ENCODE results near the gene ERBB3.

ERBB3 gene

GRCh38 chr12:56081393-56082347 lies 1.7 kb downstream of the ERBB3 start:
- Histone ChIP-seq H3K4me1 (ENCODE audit: insufficient read depth, low read length) (peaks cover 9% of the 10 kb centered on the region), H3K36me3 (ENCODE audit: insufficient read depth, low read length) (no peaks in the 10 kb centered on the region), H3K4me3 (ENCODE audit: low read depth in 1 of 2, low read length in 2 of 2) (no peak overlapping the region), H3K27me3 (ENCODE audit: control insufficient read depth in 1 of 2, insufficient read depth in 2 of 2, low read length in 2 of 2) (peaks cover 0 to 12% of the 10 kb centered on the region in 2 donors), H3K27ac (ENCODE audit: low read depth, low read length) (no peak overlapping the region), H3K9me3 (ENCODE audit: low read length) (no peaks in the 10 kb centered on the region), H3K9ac (ENCODE audit: low read length) (no peak overlapping the region)

GRCh38 chr12:56082382-56082781 lies 2.4 kb downstream of the ERBB3 start:
- Histone ChIP-seq H3K36me3 (ENCODE audit: insufficient read depth, low read length) (no peaks in the 10 kb centered on the region), H3K4me1 (ENCODE audit: insufficient read depth, low read length) (peaks cover 9% of the 10 kb centered on the region), H3K9ac (ENCODE audit: low read length) (no peak overlapping the region), H3K4me3 (ENCODE audit: low read depth in 1 of 2, low read length in 2 of 2) (no peak overlapping the region), H3K27me3 (ENCODE audit: control insufficient read depth in 1 of 2, insufficient read depth in 2 of 2, low read length in 2 of 2) (peaks cover 0 to 12% of the 10 kb centered on the region in 2 donors), H3K27ac (ENCODE audit: low read depth, low read length) (no peak overlapping the region), H3K9me3 (ENCODE audit: low read length) (no peaks in the 10 kb centered on the region)

GRCh38 chr12:56082967-56083366 lies 3.0 kb downstream of the ERBB3 start:
- H3K27ac ChIP-seq (ENCODE audit: low read depth, low read length): no peak overlapping the region
- no peak overlapping the region for H3K9ac ChIP-seq (ENCODE audit: low read length)
- peaks cover 0 to 12% of the 10 kb centered on the region in 2 donors for H3K27me3 ChIP-seq (ENCODE audit: control insufficient read depth in 1 of 2, insufficient read depth in 2 of 2, low read length in 2 of 2)
- no peaks in the 10 kb centered on the region for H3K36me3 ChIP-seq (ENCODE audit: insufficient read depth, low read length)
- H3K4me1 ChIP-seq (ENCODE audit: insufficient read depth, low read length): peaks cover 9% of the 10 kb centered on the region
- no peaks in the 10 kb centered on the region for H3K9me3 ChIP-seq (ENCODE audit: low read length)
- no peak overlapping the region for H3K4me3 ChIP-seq (ENCODE audit: low read depth in 1 of 2, low read length in 2 of 2)

GRCh38 chr12:56084958-56085543 lies 5.1 kb downstream of the ERBB3 start:
- Histone ChIP-seq H3K27me3 (ENCODE audit: control insufficient read depth in 1 of 2, insufficient read depth in 2 of 2, low read length in 2 of 2) (peaks cover 0 to 6% of the 10 kb centered on the region in 2 donors), H3K4me1 (ENCODE audit: insufficient read depth, low read length) (peaks cover 3% of the 10 kb centered on the region), H3K9ac (ENCODE audit: low read length) (no peak overlapping the region), H3K36me3 (ENCODE audit: insufficient read depth, low read length) (no peaks in the 10 kb centered on the region), H3K27ac (ENCODE audit: low read depth, low read length) (no peak overlapping the region), H3K4me3 (ENCODE audit: low read depth in 1 of 2, low read length in 2 of 2) (no peak overlapping the region), H3K9me3 (ENCODE audit: low read length) (no peaks in the 10 kb centered on the region)

GRCh38 chr12:56086096-56086495 lies 6.1 kb downstream of the ERBB3 start:
- Histone ChIP-seq H3K27ac (ENCODE audit: low read depth, low read length) (no peak overlapping the region), H3K9me3 (ENCODE audit: low read length) (no peaks in the 10 kb centered on the region), H3K27me3 (ENCODE audit: control insufficient read depth in 1 of 2, insufficient read depth in 2 of 2, low read length in 2 of 2) (no peaks in the 10 kb centered on the region), H3K9ac (ENCODE audit: low read length) (no peak overlapping the region), H3K4me3 (ENCODE audit: low read depth in 1 of 2, low read length in 2 of 2) (no peak overlapping the region), H3K36me3 (ENCODE audit: insufficient read depth, low read length) (no peaks in the 10 kb centered on the region), H3K4me1 (ENCODE audit: insufficient read depth, low read length) (no peaks in the 10 kb centered on the region)

GRCh38 chr12:56086608-56087007 lies 6.6 kb downstream of the ERBB3 start:
- H3K27ac ChIP-seq (ENCODE audit: low read depth, low read length): no peak overlapping the region
- H3K4me3 ChIP-seq (ENCODE audit: low read depth in 1 of 2, low read length in 2 of 2): no peak overlapping the region
- no peaks in the 10 kb centered on the region for H3K9me3 ChIP-seq (ENCODE audit: low read length)
- H3K36me3 ChIP-seq (ENCODE audit: insufficient read depth, low read length): no peaks in the 10 kb centered on the region
- H3K4me1 ChIP-seq (ENCODE audit: insufficient read depth, low read length): no peaks in the 10 kb centered on the region
- H3K9ac ChIP-seq (ENCODE audit: low read length): no peak overlapping the region
- no peaks in the 10 kb centered on the region for H3K27me3 ChIP-seq (ENCODE audit: control insufficient read depth in 1 of 2, insufficient read depth in 2 of 2, low read length in 2 of 2)

- Histone ChIP-seq H3K4me3 (ENCODE audit: low read depth in 1 of 2, low read length in 2 of 2) (no peak overlapping the region), H3K9me3 (ENCODE audit: low read length) (no peaks in the 10 kb centered on the region), H3K9ac (ENCODE audit: low read length) (no peak overlapping the region), H3K27ac (ENCODE audit: low read depth, low read length) (no peak overlapping the region), H3K27me3 (ENCODE audit: control insufficient read depth in 1 of 2, insufficient read depth in 2 of 2, low read length in 2 of 2) (no peaks in the 10 kb centered on the region), H3K36me3 (ENCODE audit: insufficient read depth, low read length) (no peaks in the 10 kb centered on the region), H3K4me1 (ENCODE audit: insufficient read depth, low read length) (no peaks in the 10 kb centered on the region)
These were observed 7.3 kb downstream of the ERBB3 start for GRCh38 chr12:56087220-56087619.

- no peaks in the 10 kb centered on the region for H3K27me3 ChIP-seq (ENCODE audit: control insufficient read depth in 1 of 2, insufficient read depth in 2 of 2, low read length in 2 of 2)
- H3K4me1 ChIP-seq (ENCODE audit: insufficient read depth, low read length): no peaks in the 10 kb centered on the region
- H3K9me3 ChIP-seq (ENCODE audit: low read length): no peaks in the 10 kb centered on the region
These were observed 17.8 kb downstream of the ERBB3 start for GRCh38 chr12:56097738-56098137.

GRCh38 chr12:56098592-56098991 lies 18.6 kb downstream of the ERBB3 start:
- Histone ChIP-seq H3K9me3 (ENCODE audit: low read length) (no peaks in the 10 kb centered on the region), H3K9ac (ENCODE audit: low read length) (no peak overlapping the region), H3K36me3 (ENCODE audit: insufficient read depth, low read length) (no peaks in the 10 kb centered on the region), H3K27ac (ENCODE audit: low read depth, low read length) (no peak overlapping the region), H3K4me3 (ENCODE audit: low read depth in 1 of 2, low read length in 2 of 2) (no peak overlapping the region), H3K27me3 (ENCODE audit: control insufficient read depth in 1 of 2, insufficient read depth in 2 of 2, low read length in 2 of 2) (no peaks in the 10 kb centered on the region), H3K4me1 (ENCODE audit: insufficient read depth, low read length) (no peaks in the 10 kb centered on the region)

More at GRCh38 chr12:56097738-56098137, 17.8 kb downstream of the ERBB3 start:
- no peak overlapping the region for H3K9ac ChIP-seq (ENCODE audit: low read length)
- no peaks in the 10 kb centered on the region for H3K36me3 ChIP-seq (ENCODE audit: insufficient read depth, low read length)
- no peak overlapping the region for H3K27ac ChIP-seq (ENCODE audit: low read depth, low read length)
- H3K4me3 ChIP-seq (ENCODE audit: low read depth in 1 of 2, low read length in 2 of 2): no peak overlapping the region

GRCh38 chr12:56099787-56100186 lies 19.8 kb downstream of the ERBB3 start:
- Histone ChIP-seq H3K27me3 (ENCODE audit: control insufficient read depth in 1 of 2, insufficient read depth in 2 of 2, low read length in 2 of 2) (no peaks in the 10 kb centered on the region), H3K9ac (ENCODE audit: low read length) (no peak overlapping the region), H3K9me3 (ENCODE audit: low read length) (no peaks in the 10 kb centered on the region), H3K36me3 (ENCODE audit: insufficient read depth, low read length) (no peaks in the 10 kb centered on the region), H3K4me1 (ENCODE audit: insufficient read depth, low read length) (no peaks in the 10 kb centered on the region), H3K4me3 (ENCODE audit: low read depth in 1 of 2, low read length in 2 of 2) (no peak overlapping the region), H3K27ac (ENCODE audit: low read depth, low read length) (no peak overlapping the region)

- no peak overlapping the region for H3K27ac ChIP-seq (ENCODE audit: low read depth, low read length)
- H3K4me1 ChIP-seq (ENCODE audit: insufficient read depth, low read length): peaks cover 10% of the 10 kb centered on the region
- no peaks in the 10 kb centered on the region for H3K27me3 ChIP-seq (ENCODE audit: control insufficient read depth in 1 of 2, insufficient read depth in 2 of 2, low read length in 2 of 2)
- H3K9ac ChIP-seq (ENCODE audit: low read length): no peak overlapping the region
- no peaks in the 10 kb centered on the region for H3K36me3 ChIP-seq (ENCODE audit: insufficient read depth, low read length)
- H3K9me3 ChIP-seq (ENCODE audit: low read length): no peaks in the 10 kb centered on the region
- H3K4me3 ChIP-seq (ENCODE audit: low read depth in 1 of 2, low read length in 2 of 2): no peak overlapping the region
These were observed 21.1 kb downstream of the ERBB3 start for GRCh38 chr12:56101045-56101444.
